ENCODE data around the gene STK11IP.

DNA sequence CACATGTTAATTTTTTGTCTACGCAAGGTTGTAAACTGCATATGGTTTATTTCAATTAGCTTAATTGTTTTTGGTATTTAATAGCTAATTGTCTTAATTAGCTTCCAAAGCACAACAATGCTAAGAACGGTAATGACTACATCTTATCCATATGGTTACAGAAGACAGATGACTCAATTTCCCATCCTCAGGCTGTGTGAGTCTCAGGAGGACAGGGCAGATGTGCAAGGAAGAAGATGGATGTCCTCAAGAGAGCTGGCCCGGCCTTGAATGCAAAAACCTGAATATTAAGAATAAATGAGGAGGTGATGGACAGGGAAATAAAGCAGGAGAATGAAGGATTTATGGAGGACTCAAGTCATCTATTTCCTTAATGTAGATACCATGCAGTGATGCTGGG, 61.2 kb downstream of the STK11IP start:
- TF ChIP-seq, protein P1, sequence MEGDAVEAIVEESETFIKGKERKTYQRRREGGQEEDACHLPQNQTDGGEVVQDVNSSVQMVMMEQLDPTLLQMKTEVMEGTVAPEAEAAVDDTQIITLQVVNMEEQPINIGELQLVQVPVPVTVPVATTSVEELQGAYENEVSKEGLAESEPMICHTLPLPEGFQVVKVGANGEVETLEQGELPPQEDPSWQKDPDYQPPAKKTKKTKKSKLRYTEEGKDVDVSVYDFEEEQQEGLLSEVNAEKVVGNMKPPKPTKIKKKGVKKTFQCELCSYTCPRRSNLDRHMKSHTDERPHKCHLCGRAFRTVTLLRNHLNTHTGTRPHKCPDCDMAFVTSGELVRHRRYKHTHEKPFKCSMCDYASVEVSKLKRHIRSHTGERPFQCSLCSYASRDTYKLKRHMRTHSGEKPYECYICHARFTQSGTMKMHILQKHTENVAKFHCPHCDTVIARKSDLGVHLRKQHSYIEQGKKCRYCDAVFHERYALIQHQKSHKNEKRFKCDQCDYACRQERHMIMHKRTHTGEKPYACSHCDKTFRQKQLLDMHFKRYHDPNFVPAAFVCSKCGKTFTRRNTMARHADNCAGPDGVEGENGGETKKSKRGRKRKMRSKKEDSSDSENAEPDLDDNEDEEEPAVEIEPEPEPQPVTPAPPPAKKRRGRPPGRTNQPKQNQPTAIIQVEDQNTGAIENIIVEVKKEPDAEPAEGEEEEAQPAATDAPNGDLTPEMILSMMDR (IDR thresholded peaks at IDR 0.05; ENCODE audit: low read length), result no peak
- TF ChIP-seq EZH2 (optimal IDR thresholded peaks at IDR 0.05; ENCODE audit: low read depth, low read length), result no peak
